ENCODE measurements around the gene EXOG. TPM values are rescaled to one million over a fixed set of nuclear protein-coding genes. Genes with fewer than 3 reads are reported as not detected.
A peak's percentile ranks its signal among the peaks of the same experiment; 100 is the strongest.

Gene EXOG
- total RNA-seq, 1 experiment from 2014 or later: 13.7 TPM

DNA sequence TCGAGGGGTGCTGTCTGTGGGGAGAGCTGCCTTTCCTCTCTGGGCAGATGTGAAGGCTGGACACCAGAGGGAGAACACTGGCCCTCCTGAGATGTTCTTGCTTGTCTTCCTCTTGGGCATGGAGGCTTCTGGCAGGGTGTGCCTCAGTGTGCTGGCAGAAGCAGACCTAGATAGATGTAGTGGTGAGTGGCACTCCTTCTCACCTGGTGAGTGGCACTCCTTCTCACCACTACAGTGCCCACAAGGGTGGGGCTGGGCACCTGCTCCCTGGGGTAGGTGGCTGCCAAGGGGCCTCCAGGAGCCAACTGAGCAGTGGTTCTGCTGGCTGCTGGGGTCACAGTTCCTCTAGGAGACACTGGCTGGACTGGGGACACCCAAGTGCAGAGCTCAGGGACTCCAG lies 23.8 kb upstream of the EXOG start:
- ChIA-PET CTCF (no interaction called here), POLR2A (no interaction called here)
- no peak for DNase-seq (ENCODE audit: low spot score)
- Mint-ChIP-seq H3K4me3 (no peak overlapping the region), H3K9me3 (peaks cover 27% of the 10 kb centered on the region), H3K27ac (no peak overlapping the region), H3K4me1 (peaks cover 24% of the 10 kb centered on the region), H3K36me3 (peaks cover 27% of the 10 kb centered on the region), H3K27me3 (ENCODE audit: low read depth) (no peaks in the 10 kb centered on the region)
- TF ChIP-seq, protein P1, sequence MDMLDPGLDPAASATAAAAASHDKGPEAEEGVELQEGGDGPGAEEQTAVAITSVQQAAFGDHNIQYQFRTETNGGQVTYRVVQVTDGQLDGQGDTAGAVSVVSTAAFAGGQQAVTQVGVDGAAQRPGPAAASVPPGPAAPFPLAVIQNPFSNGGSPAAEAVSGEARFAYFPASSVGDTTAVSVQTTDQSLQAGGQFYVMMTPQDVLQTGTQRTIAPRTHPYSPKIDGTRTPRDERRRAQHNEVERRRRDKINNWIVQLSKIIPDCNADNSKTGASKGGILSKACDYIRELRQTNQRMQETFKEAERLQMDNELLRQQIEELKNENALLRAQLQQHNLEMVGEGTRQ (CRISPR knock-in tag; IDR thresholded peaks at IDR 0.05): no peak
- TF ChIP-seq GRHL2 (CRISPR knock-in tag; IDR thresholded peaks at IDR 0.05; ENCODE audit: insufficient replicate concordance, severe bottlenecking): no peak
- no peak for TF ChIP-seq SMAD4 (CRISPR knock-in tag; IDR thresholded peaks at IDR 0.05)
- no peak for TF ChIP-seq ZBTB21 (CRISPR knock-in tag; IDR thresholded peaks at IDR 0.05; ENCODE audit: borderline replicate concordance)
- TF ChIP-seq, protein P2, sequence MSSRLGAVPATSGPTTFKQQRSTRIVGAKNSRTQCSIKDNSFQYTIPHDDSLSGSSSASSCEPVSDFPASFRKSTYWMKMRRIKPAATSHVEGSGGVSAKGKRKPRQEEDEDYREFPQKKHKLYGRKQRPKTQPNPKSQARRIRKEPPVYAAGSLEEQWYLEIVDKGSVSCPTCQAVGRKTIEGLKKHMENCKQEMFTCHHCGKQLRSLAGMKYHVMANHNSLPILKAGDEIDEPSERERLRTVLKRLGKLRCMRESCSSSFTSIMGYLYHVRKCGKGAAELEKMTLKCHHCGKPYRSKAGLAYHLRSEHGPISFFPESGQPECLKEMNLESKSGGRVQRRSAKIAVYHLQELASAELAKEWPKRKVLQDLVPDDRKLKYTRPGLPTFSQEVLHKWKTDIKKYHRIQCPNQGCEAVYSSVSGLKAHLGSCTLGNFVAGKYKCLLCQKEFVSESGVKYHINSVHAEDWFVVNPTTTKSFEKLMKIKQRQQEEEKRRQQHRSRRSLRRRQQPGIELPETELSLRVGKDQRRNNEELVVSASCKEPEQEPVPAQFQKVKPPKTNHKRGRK (CRISPR knock-in tag; IDR thresholded peaks at IDR 0.05; ENCODE audit: borderline replicate concordance): no peak
- no peak for TF ChIP-seq NFE2L1 (CRISPR knock-in tag; IDR thresholded peaks at IDR 0.05)
- TF ChIP-seq, protein P3, sequence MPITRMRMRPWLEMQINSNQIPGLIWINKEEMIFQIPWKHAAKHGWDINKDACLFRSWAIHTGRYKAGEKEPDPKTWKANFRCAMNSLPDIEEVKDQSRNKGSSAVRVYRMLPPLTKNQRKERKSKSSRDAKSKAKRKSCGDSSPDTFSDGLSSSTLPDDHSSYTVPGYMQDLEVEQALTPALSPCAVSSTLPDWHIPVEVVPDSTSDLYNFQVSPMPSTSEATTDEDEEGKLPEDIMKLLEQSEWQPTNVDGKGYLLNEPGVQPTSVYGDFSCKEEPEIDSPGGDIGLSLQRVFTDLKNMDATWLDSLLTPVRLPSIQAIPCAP (CRISPR knock-in tag; IDR thresholded peaks at IDR 0.05): no peak
- no peak for TF ChIP-seq RELA (CRISPR knock-in tag; IDR thresholded peaks at IDR 0.05; ENCODE audit: borderline replicate concordance)
- no peak for TF ChIP-seq ZNF232 (CRISPR knock-in tag; IDR thresholded peaks at IDR 0.05)
- TF ChIP-seq MXD4 (CRISPR knock-in tag; IDR thresholded peaks at IDR 0.05; ENCODE audit: borderline replicate concordance): no peak
- TF ChIP-seq, protein P4, sequence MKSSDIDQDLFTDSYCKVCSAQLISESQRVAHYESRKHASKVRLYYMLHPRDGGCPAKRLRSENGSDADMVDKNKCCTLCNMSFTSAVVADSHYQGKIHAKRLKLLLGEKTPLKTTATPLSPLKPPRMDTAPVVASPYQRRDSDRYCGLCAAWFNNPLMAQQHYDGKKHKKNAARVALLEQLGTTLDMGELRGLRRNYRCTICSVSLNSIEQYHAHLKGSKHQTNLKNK (CRISPR knock-in tag; IDR thresholded peaks at IDR 0.05): no peak
- TF ChIP-seq, protein P5, sequence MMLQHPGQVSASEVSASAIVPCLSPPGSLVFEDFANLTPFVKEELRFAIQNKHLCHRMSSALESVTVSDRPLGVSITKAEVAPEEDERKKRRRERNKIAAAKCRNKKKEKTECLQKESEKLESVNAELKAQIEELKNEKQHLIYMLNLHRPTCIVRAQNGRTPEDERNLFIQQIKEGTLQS (CRISPR knock-in tag; conservative IDR thresholded peaks at IDR 0.05): no peak
- no peak for TF ChIP-seq ZNF219 (CRISPR knock-in tag; IDR thresholded peaks at IDR 0.05; ENCODE audit: borderline replicate concordance)
- TF ChIP-seq GTF2I (CRISPR knock-in tag; conservative IDR thresholded peaks at IDR 0.05): no peak
- TF ChIP-seq, protein P6, sequence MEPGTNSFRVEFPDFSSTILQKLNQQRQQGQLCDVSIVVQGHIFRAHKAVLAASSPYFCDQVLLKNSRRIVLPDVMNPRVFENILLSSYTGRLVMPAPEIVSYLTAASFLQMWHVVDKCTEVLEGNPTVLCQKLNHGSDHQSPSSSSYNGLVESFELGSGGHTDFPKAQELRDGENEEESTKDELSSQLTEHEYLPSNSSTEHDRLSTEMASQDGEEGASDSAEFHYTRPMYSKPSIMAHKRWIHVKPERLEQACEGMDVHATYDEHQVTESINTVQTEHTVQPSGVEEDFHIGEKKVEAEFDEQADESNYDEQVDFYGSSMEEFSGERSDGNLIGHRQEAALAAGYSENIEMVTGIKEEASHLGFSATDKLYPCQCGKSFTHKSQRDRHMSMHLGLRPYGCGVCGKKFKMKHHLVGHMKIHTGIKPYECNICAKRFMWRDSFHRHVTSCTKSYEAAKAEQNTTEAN (CRISPR knock-in tag; IDR thresholded peaks at IDR 0.05): no peak
- TF ChIP-seq, protein P7, sequence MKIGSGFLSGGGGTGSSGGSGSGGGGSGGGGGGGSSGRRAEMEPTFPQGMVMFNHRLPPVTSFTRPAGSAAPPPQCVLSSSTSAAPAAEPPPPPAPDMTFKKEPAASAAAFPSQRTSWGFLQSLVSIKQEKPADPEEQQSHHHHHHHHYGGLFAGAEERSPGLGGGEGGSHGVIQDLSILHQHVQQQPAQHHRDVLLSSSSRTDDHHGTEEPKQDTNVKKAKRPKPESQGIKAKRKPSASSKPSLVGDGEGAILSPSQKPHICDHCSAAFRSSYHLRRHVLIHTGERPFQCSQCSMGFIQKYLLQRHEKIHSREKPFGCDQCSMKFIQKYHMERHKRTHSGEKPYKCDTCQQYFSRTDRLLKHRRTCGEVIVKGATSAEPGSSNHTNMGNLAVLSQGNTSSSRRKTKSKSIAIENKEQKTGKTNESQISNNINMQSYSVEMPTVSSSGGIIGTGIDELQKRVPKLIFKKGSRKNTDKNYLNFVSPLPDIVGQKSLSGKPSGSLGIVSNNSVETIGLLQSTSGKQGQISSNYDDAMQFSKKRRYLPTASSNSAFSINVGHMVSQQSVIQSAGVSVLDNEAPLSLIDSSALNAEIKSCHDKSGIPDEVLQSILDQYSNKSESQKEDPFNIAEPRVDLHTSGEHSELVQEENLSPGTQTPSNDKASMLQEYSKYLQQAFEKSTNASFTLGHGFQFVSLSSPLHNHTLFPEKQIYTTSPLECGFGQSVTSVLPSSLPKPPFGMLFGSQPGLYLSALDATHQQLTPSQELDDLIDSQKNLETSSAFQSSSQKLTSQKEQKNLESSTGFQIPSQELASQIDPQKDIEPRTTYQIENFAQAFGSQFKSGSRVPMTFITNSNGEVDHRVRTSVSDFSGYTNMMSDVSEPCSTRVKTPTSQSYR (CRISPR knock-in tag; IDR thresholded peaks at IDR 0.05): no peak
- no peak for ATAC-seq

DNA sequence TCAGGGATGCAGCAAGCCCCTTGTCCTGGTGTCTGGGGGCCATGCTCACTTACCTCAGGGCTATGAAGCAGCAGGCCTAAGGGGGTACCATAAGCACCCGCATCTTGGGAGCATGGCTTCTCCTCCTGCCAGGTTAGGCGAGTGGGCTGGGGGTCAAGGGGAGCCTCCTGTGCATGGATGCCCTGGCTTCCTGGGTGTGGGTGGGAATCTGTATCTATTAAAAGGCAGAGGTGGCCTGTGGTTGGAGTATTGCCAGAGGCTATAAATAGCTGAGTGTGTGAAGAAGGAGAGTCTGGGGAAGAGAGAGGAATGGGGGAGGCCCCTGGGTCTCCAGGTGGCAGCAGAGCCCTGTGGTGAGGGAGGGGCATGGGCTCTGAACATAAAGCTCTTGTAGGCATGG lies 22.9 kb upstream of the EXOG start:
- Mint-ChIP-seq H3K9me3 (peaks cover 25% of the 10 kb centered on the region), H3K36me3 (peaks cover 25% of the 10 kb centered on the region), H3K4me3 (no peak overlapping the region), H3K4me1 (peaks cover 24% of the 10 kb centered on the region), H3K27me3 (ENCODE audit: low read depth) (no peaks in the 10 kb centered on the region), H3K27ac (peak overlapping the region; percentile 3; the same call in 1 of the 2 replicates)
- CTCF ChIA-PET: no interaction called here
- no peak for DNase-seq (ENCODE audit: low spot score)
- ATAC-seq: no peak
- POLR2A ChIA-PET: no interaction called here
- TF ChIP-seq, protein P8, sequence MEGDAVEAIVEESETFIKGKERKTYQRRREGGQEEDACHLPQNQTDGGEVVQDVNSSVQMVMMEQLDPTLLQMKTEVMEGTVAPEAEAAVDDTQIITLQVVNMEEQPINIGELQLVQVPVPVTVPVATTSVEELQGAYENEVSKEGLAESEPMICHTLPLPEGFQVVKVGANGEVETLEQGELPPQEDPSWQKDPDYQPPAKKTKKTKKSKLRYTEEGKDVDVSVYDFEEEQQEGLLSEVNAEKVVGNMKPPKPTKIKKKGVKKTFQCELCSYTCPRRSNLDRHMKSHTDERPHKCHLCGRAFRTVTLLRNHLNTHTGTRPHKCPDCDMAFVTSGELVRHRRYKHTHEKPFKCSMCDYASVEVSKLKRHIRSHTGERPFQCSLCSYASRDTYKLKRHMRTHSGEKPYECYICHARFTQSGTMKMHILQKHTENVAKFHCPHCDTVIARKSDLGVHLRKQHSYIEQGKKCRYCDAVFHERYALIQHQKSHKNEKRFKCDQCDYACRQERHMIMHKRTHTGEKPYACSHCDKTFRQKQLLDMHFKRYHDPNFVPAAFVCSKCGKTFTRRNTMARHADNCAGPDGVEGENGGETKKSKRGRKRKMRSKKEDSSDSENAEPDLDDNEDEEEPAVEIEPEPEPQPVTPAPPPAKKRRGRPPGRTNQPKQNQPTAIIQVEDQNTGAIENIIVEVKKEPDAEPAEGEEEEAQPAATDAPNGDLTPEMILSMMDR (IDR thresholded peaks at IDR 0.05): no peak
- TF ChIP-seq FOXP1 (CRISPR knock-in tag; IDR thresholded peaks at IDR 0.05; ENCODE audit: borderline replicate concordance): no peak
- no peak for TF ChIP-seq ZNF219 (CRISPR knock-in tag; IDR thresholded peaks at IDR 0.05; ENCODE audit: borderline replicate concordance)
- no peak for TF ChIP-seq ZNF317 (CRISPR knock-in tag; IDR thresholded peaks at IDR 0.05; ENCODE audit: borderline replicate concordance, low read depth)
- TF ChIP-seq TCF7 (CRISPR knock-in tag; IDR thresholded peaks at IDR 0.05; ENCODE audit: low read depth): no peak
- TF ChIP-seq, protein P9, sequence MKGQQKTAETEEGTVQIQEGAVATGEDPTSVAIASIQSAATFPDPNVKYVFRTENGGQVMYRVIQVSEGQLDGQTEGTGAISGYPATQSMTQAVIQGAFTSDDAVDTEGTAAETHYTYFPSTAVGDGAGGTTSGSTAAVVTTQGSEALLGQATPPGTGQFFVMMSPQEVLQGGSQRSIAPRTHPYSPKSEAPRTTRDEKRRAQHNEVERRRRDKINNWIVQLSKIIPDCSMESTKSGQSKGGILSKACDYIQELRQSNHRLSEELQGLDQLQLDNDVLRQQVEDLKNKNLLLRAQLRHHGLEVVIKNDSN (CRISPR knock-in tag; IDR thresholded peaks at IDR 0.05): no peak
- no peak for TF ChIP-seq ZNF396 (CRISPR knock-in tag; IDR thresholded peaks at IDR 0.05; ENCODE audit: borderline replicate concordance)
- TF ChIP-seq, protein P10, sequence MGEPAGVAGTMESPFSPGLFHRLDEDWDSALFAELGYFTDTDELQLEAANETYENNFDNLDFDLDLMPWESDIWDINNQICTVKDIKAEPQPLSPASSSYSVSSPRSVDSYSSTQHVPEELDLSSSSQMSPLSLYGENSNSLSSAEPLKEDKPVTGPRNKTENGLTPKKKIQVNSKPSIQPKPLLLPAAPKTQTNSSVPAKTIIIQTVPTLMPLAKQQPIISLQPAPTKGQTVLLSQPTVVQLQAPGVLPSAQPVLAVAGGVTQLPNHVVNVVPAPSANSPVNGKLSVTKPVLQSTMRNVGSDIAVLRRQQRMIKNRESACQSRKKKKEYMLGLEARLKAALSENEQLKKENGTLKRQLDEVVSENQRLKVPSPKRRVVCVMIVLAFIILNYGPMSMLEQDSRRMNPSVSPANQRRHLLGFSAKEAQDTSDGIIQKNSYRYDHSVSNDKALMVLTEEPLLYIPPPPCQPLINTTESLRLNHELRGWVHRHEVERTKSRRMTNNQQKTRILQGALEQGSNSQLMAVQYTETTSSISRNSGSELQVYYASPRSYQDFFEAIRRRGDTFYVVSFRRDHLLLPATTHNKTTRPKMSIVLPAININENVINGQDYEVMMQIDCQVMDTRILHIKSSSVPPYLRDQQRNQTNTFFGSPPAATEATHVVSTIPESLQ (CRISPR knock-in tag; IDR thresholded peaks at IDR 0.05): no peak

Data from WTC11 (cell line).